ENCODE measurements around the gene TTI1.

The TTI1 gene

GRCh38 chr20:38033330-38034107 is at the start of gene TTI1, which contains the start of gene RPRD1B:
Gene TTI1, minus strand, starts transcription at chr20:38033456. Its CDS starts 19,640 bp downstream, at chr20:38013816.
Gene RPRD1B, plus strand, starts transcription at chr20:38033746. Its CDS starts 202 bp downstream, at chr20:38033948.
- DNase-seq (ENCODE audit: low read depth) = peak; percentile 81

- no peak for DNase-seq (ENCODE audit: low read depth)
These were observed 49.6 kb upstream of the TTI1 start for GRCh38 chr20:38082894-38083293.

DNA sequence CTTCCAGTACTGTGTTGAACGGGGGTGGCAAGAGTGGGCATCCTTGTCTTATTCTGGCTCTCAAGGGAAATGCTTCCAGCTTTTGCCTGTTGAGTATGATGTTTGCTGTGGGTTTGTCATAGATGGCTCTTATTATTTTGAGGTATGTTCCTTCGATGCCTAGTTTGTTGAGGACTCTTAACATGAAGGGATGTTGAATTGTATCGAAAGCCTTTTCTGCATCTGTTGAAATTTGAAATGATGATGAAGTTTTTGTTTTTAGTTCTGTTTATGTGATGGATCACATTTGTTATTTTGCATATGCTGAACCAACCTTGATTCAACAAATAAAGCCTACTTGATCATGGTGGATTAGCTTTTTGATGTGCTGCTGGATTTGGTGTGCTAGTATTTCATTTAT is 48.3 kb upstream of the TTI1 start:
- DNase-seq (ENCODE audit: low read depth) = peak; percentile 47

- DNase-seq (ENCODE audit: low read depth) = no peak
These were observed 46.1 kb upstream of the TTI1 start for GRCh38 chr20:38079353-38079752.

GRCh38 chr20:38078084-38078483 is 44.8 kb upstream of the TTI1 start:
- DNase-seq (ENCODE audit: low read depth) = no peak

GRCh38 chr20:38076548-38076947 is 43.3 kb upstream of the TTI1 start:
- DNase-seq (ENCODE audit: low read depth) = no peak

DNA sequence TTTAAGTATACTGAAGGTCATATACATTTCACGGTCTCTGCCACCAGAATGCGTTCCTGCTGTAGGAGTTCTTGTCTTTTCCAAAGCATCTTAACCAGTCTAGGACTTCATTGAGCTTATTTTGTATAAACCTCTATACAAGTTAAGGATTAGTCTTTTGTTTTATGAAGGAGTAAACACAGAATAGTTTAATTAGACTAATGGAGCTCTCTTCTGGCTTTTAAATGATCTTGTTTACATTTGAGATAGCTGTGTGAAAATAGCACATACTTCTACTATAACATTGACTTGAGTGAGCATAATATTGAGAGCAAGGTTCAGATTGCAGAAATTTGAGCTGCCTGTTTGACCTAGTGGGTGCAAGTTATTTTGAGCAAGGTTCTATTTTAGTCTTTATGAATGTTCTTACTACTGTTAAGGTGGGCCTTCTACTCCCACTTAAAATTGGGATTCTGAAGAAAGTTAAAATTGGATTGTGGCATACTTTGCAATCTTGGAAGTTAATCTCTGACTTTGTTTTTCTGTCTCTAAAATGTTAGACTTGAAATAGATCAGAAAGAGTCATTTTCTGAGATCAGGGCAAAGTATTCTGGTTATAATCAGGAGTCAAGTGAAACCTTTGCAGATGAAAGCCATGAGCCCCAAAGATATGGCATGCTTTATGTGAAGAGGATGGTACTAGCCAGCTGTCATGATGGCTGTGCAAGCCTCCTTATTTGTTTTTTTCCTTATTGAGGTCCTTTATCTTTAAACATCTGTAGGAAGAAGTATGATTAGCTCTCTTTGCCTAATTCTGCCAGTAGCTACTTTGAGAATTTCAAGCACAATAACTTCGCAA is 42.1 kb upstream of the TTI1 start:
- DNase-seq (ENCODE audit: low read depth) = no peak

GRCh38 chr20:38073307-38074071 is 40.2 kb upstream of the TTI1 start:
- peak; percentile 79 for DNase-seq (ENCODE audit: low read depth)

GRCh38 chr20:38072898-38073297 is 39.6 kb upstream of the TTI1 start:
- DNase-seq (ENCODE audit: low read depth) = no peak

DNA sequence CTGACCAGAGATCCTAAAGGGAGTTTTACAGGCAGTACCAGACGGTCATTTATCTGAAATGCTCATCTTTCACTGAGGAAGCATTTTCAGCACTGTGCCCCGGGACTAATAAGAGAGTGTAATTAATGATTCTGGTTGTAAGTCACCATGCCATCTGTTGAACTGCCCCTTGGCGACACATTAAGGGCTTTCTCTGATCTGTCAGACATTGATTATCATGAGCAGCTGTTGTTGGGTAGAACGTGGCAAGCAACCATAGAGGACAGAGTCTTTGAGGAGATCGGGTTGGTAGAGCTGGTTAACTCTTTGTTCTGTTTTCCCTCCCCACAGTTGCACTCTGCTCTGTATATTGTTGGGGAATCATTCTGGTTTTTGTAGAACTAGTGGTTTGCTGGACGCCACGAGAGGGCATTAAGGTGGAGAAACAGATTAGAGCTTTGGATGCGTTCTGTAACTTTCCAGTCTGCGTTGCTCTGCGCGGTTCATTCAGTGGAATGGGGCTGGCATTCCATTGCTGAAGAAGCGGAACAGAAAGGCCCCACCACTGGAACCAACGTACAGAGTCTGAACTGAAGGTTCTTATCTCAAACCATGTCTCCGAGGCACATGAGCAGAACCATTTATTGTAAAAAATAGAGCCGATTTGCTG is 34.6 kb upstream of the TTI1 start:
- peak; percentile 70 for DNase-seq (ENCODE audit: low read depth)

DNA sequence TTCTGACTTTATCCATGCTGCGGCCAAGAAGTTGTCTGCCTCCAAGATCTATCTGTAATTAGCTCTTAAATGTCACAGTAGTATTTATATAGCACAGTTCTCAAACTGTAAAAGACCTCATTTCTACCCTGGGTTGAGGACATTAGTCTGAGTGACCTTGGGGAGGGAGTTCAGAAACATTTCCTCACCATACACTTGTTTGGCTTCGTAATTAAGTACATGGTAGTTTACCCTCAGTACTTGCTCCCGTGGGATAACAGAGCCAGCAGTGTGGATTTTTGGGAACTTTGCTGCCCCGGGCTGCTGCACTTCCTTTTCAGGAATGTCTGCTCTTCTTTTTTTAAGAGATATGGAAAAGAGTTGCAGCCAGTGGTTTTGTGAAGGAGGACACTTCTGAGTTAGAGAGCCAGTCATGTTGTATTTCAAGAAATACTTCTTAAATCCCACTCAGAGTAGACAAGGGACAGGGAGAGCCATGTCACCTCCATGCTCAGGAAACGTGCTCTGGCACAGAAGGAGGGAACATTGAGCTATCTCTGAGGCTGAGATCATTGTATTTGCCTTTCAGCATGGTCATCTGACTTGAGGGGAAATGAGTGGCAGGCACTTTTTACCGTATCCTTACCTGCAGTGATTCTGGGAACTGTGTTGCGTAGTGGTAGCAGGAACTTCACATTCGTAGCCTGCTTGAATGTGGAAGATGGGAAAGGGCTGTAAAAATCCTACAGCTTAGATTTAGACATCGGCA is 33.9 kb upstream of the TTI1 start:
- no peak for DNase-seq (ENCODE audit: low read depth)

DNA sequence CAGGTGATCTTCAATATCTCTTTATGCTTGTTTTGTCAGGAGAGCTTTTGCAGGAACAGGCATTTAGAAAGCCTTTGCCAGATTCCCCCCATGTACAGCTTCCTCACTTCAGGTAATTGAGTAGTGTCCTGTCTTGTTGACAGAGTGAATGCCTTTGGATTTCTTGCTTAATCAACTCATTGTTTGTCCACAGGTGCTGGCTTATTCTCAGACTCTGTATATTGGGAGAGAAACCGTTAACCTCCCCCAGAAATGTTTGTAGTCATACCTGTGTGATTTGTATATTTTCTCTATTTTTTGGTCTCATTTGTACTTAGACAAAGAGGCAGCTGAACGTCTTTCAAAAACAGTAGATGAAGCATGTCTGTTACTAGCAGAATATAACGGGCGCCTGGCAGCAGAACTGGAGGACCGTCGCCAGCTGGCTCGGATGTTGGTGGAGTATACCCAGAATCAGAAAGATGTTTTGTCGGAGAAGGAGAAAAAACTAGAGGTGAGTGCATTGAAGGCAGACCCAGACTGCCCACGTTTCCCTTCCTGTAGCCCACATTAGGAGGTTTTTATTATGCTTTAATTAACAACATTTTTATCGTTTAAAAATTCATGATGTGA is 32.6 kb upstream of the TTI1 start:
- no peak for DNase-seq (ENCODE audit: low read depth)

GRCh38 chr20:38063911-38064530 is 30.8 kb upstream of the TTI1 start:
- DNase-seq (ENCODE audit: low read depth) = no peak

- no peak for DNase-seq (ENCODE audit: low read depth)
These were observed 29.6 kb upstream of the TTI1 start for GRCh38 chr20:38062890-38063289.

GRCh38 chr20:38061109-38061508 is 27.9 kb upstream of the TTI1 start:
- no peak for DNase-seq (ENCODE audit: low read depth)

DNA sequence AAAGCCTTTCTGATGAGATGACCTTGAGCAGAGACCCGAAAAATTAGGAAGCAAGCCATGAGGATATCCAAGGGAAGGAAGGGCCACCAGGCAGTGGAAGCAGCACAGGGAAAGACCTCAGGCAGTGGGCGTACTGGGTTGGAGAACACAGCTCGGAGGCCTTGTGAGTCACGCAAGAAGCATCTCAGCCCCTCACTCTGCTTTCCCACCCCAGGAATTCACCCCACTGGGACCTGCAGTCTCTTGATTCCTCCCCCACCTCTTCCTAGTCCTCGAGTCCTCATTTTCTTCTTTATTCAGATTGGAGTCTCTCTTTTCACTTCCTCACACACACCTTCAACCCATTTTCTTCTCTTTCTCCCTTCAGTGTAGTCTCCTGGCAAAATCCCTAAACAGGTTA is 27.3 kb upstream of the TTI1 start:
- peak; percentile 80 for DNase-seq (ENCODE audit: low read depth)

GRCh38 chr20:38059832-38060231 is 26.6 kb upstream of the TTI1 start:
- DNase-seq (ENCODE audit: low read depth) = no peak

DNA sequence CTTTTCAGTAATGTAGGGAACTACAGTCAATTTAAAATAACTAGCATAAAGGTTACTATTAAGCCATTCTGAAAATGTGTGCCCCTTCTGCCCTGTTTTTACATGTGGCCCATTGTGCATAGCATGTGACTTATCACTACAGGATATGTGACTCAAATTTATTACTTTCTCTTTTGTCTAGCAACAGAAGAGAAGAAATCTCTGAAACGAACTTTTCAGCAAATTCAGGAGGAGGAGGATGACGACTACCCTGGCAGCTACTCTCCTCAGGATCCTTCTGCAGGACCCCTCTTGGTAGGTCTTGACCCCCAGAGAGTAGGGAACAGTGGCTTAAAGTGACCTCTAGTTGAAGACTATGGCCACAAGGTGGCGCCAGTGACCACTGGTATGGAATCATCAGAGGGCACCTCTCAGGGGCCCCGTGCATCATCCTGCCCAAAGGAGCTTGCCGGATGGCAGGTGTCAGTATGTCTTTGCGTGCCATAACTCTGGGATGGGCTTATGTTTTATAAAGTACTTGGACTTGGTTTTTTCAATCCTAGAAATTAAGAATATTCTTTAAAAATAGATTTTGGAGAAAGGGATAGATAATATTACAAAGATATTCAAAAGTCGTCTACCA is 24.2 kb upstream of the TTI1 start:
- peak; percentile 61 for DNase-seq (ENCODE audit: low read depth)

- no peak for DNase-seq (ENCODE audit: low read depth)
These were observed 22.6 kb upstream of the TTI1 start for GRCh38 chr20:38055848-38056247.

GRCh38 chr20:38055294-38055693 is 22.0 kb upstream of the TTI1 start:
- no peak for DNase-seq (ENCODE audit: low read depth)
